Keratinocyte (primary cell): ENCODE results near the gene NDUFAF2. TPM values are rescaled to one million over a fixed set of nuclear protein-coding genes. Genes with fewer than 3 reads are reported as not detected.

ENCODE experiments used
- DNase-seq: peaks from one replicate; pipeline ENCODE4 v3.0.0-alpha.2; 2011; ENCODE audit warnings: low read depth, missing footprints, low spot score
- FAIRE-seq: peaks from 2 replicates; lab custom pipeline; 2011; peaks lifted over from hg19 to GRCh38; lab: Jason Lieb, UNC
- H2AFZ ChIP-seq: 2 replicates; pipeline ENCODE4 v1.6.0; 2012; ENCODE audit warnings: low read length, control low read depth, inconsistent platforms; ENCODE audit not compliant: control insufficient read depth
- H3K27ac ChIP-seq: 2 replicates; pipeline ENCODE4 v1.5.1; 2011; ENCODE audit warnings: low read length; ENCODE audit not compliant: control insufficient read depth, insufficient read depth
- H3K27me3 ChIP-seq: 3 replicates; pipeline ENCODE4 v1.6.0; 2011; ENCODE audit warnings: low read length; ENCODE audit not compliant: control insufficient read depth, insufficient read depth; ENCODE audit errors: extremely low read depth
- H3K36me3 ChIP-seq, 2 experiments: 2 replicates in 1 of 2; 3 replicates in 1 of 2; pipeline ENCODE4 v1.5.1; 2011; ENCODE audit warnings: low read length in 2 of 2, mild to moderate bottlenecking in 1 of 2; ENCODE audit not compliant: control insufficient read depth in 2 of 2, insufficient read depth in 2 of 2; ENCODE audit errors: extremely low read depth in 1 of 2
- H3K4me1 ChIP-seq: 3 replicates; pipeline ENCODE4 v1.5.1; 2011; ENCODE audit warnings: low read length; ENCODE audit not compliant: control insufficient read depth, insufficient read depth; ENCODE audit errors: extremely low read depth
- H3K4me2 ChIP-seq: 3 replicates; pipeline ENCODE4 v1.6.0; 2011; ENCODE audit warnings: low read depth, low read length; ENCODE audit not compliant: control insufficient read depth, insufficient read depth; ENCODE audit errors: extremely low read depth
- H3K4me3 ChIP-seq, 3 experiments: fragments of 200-600 bp in 1 of 3; sonication (generic) in 1 of 3; 2 replicates in 2 of 3; 3 replicates in 1 of 3; pipeline ENCODE4 v1.5.1; 2011 to 2016; ENCODE audit warnings: low read length in 3 of 3, mild to moderate bottlenecking in 3 of 3, control low read depth in 2 of 3, inconsistent platforms in 1 of 3, low read depth in 1 of 3, mixed read lengths in 1 of 3, mixed run types in 1 of 3, moderate library complexity in 1 of 3; ENCODE audit not compliant: control insufficient read depth in 2 of 3, insufficient read depth in 2 of 3; ENCODE audit errors: extremely low read depth in 1 of 3
- H3K79me2 ChIP-seq: 2 replicates; pipeline ENCODE4 v1.6.0; 2012; ENCODE audit warnings: low read length; ENCODE audit not compliant: control insufficient read depth, insufficient read depth
- H3K9ac ChIP-seq: 3 replicates; pipeline ENCODE4 v1.6.0; 2011; ENCODE audit warnings: low read length; ENCODE audit not compliant: control insufficient read depth, insufficient read depth; ENCODE audit errors: extremely low read depth
- H3K9me1 ChIP-seq: 3 replicates; pipeline ENCODE4 v1.6.0; 2011; ENCODE audit warnings: low read length; ENCODE audit not compliant: control insufficient read depth, insufficient read depth; ENCODE audit errors: extremely low read depth
- H3K9me3 ChIP-seq: 2 replicates; pipeline ENCODE4 v1.5.1; 2012; ENCODE audit warnings: low read depth, low read length; ENCODE audit not compliant: control insufficient read depth
- H4K20me1 ChIP-seq: 3 replicates; pipeline ENCODE4 v1.6.0; 2011; ENCODE audit warnings: low read length; ENCODE audit not compliant: control insufficient read depth, insufficient read depth; ENCODE audit errors: extremely low read depth
- CTCF ChIP-seq, 3 experiments: IDR thresholded peaks in 1 of 3; conservative IDR thresholded peaks in 1 of 3; optimal IDR thresholded peaks in 1 of 3; 2 replicates in 2 of 3; 3 replicates in 1 of 3; pipeline versions ENCODE3 to v1.5.1; 2011; ENCODE audit warnings: low read length in 3 of 3, mild to moderate bottlenecking in 3 of 3, moderate library complexity in 2 of 3, control low read depth in 1 of 3, inconsistent platforms in 1 of 3; ENCODE audit not compliant: insufficient read depth in 2 of 3; ENCODE audit errors: extremely low read depth in 1 of 3
- EZH2 ChIP-seq: IDR thresholded peaks from one replicate; pipeline ENCODE4 v1.6.1; 2012; ENCODE audit warnings: inconsistent platforms, mild to moderate bottlenecking, low read length, moderate library complexity
- dilution Hi-C: fragments of 300-500 bp; cut with MboI; formaldehyde crosslinking; loops from one replicate; pipeline ENCODE4 v1.7.0; 2020; ENCODE audit warnings: low sequenced_read_pairs; ENCODE audit not compliant: extremely low pct_ligation_motif_present
- polyA plus RNA-seq, 5 experiments: library from polyadenylated mRNA; depleted of rRNA in 3 of 5; stranded (reverse) in 3 of 5; stranded (forward) in 1 of 5; unstranded in 1 of 5; fragments of >200 nt; gene quantifications; 1 replicate in 1 of 5; 2 replicates in 3 of 5; 3 replicates in 1 of 5; pipeline versions ENCODE4 v1.2.1 to v1.2.3, GENCODE V29; 2011 to 2012; ENCODE audit warnings: missing spikeins in 2 of 5, low read depth in 1 of 5, low replicate concordance in 1 of 5

NDUFAF2 gene
- polyA plus RNA-seq, 1 donor (not counting 4 experiments of a cell fraction or from before 2014, with no cell fraction given), result 62.3 TPM

- FAIRE-seq (no peak), DNase-seq (no peak)
- Histone ChIP-seq H3K9me3 (no peaks in the 10 kb centered on the region), H3K36me3 (no peaks in the 10 kb centered on the region), H2AFZ (no peak overlapping the region), H3K27ac (no peak overlapping the region), H3K9ac (no peak overlapping the region), H3K4me1 (no peaks in the 10 kb centered on the region), H3K4me3 (no peak overlapping the region), H3K27me3 (no peaks in the 10 kb centered on the region), H3K4me2 (no peak overlapping the region), H3K79me2 (peaks cover 39% of the 10 kb centered on the region), H3K9me1 (no peaks in the 10 kb centered on the region), H4K20me1 (no peaks in the 10 kb centered on the region)
- dilution Hi-C loops, result no loop called here
- TF ChIP-seq EZH2 (no peak), CTCF (optimal IDR thresholded peaks at IDR 0.05 in 1 of 3, IDR thresholded peaks at IDR 0.05 in 1 of 3, conservative IDR thresholded peaks at IDR 0.05 in 1 of 3; ENCODE audit: extremely low read depth in 1 of 3, insufficient read depth in 2 of 3, low read length in 3 of 3) (peak in 2 of 3 experiments; percentile 27 to 39)
Measured at GRCh38 chr5:60960591-60960990, 15.6 kb downstream of the NDUFAF2 start.

- no peak overlapping the region for H3K4me3 ChIP-seq
- dilution Hi-C loops, result no loop called here
- H4K20me1 ChIP-seq, result no peaks in the 10 kb centered on the region
- no peak for DNase-seq
- no peak overlapping the region for H3K4me2 ChIP-seq
- no peak overlapping the region for H3K9ac ChIP-seq
- H3K36me3 ChIP-seq, result no peaks in the 10 kb centered on the region
- no peak overlapping the region for H3K27ac ChIP-seq
- H3K79me2 ChIP-seq, result peaks cover 44% of the 10 kb centered on the region
- TF ChIP-seq EZH2 (no peak), CTCF (optimal IDR thresholded peaks at IDR 0.05 in 1 of 3, IDR thresholded peaks at IDR 0.05 in 1 of 3, conservative IDR thresholded peaks at IDR 0.05 in 1 of 3; ENCODE audit: extremely low read depth in 1 of 3, insufficient read depth in 2 of 3, low read length in 3 of 3) (no peak)
- FAIRE-seq, result no peak
- H2AFZ ChIP-seq, result no peak overlapping the region
- no peaks in the 10 kb centered on the region for H3K4me1 ChIP-seq
- no peaks in the 10 kb centered on the region for H3K9me3 ChIP-seq
- no peaks in the 10 kb centered on the region for H3K9me1 ChIP-seq
- H3K27me3 ChIP-seq, result no peaks in the 10 kb centered on the region
Measured at GRCh38 chr5:60961685-60962084, 16.7 kb downstream of the NDUFAF2 start.
